ENCODE measurements around the gene MRGPRF.

- TF ChIP-seq CTCF (IDR thresholded peaks at IDR 0.05; ENCODE audit: control extremely low read depth in 1 of 3, insufficient read depth in 1 of 3, low read depth in 1 of 3, low read length in 3 of 3) (no peak), EGR1 (IDR thresholded peaks at IDR 0.05; ENCODE audit: borderline replicate concordance, low read depth, low read length) (no peak)
Observed at GRCh38 chr11:68966894-68967780, 45.9 kb downstream of the MRGPRF start.

Measured in H1 (cell line).